ENCODE results near the gene BMERB1.

The BMERB1 gene

GRCh38 chr16:15613676-15614075 lies 179.3 kb downstream of the BMERB1 start:
- no peak for DNase-seq (ENCODE audit: low read depth)

- DNase-seq (ENCODE audit: low read depth): no peak
Observed at GRCh38 chr16:15616012-15616411, 181.6 kb downstream of the BMERB1 start.

GRCh38 chr16:15616475-15617165 lies 182.2 kb downstream of the BMERB1 start:
- no peak for DNase-seq (ENCODE audit: low read depth)

GRCh38 chr16:15617901-15618300 lies 183.5 kb downstream of the BMERB1 start:
- DNase-seq (ENCODE audit: low read depth): no peak

- DNase-seq (ENCODE audit: low read depth): peak; percentile 62
Observed at GRCh38 chr16:15618392-15618791, 184.0 kb downstream of the BMERB1 start.

GRCh38 chr16:15620611-15621195 lies 186.3 kb downstream of the BMERB1 start:
- DNase-seq (ENCODE audit: low read depth): no peak

GRCh38 chr16:15621456-15621855 lies 187.1 kb downstream of the BMERB1 start:
- DNase-seq (ENCODE audit: low read depth): no peak

- DNase-seq (ENCODE audit: low read depth): no peak
Observed at GRCh38 chr16:15621889-15622288, 187.5 kb downstream of the BMERB1 start.

GRCh38 chr16:15631730-15632409 lies 197.5 kb downstream of the BMERB1 start:
- DNase-seq (ENCODE audit: low read depth): no peak

- DNase-seq (ENCODE audit: low read depth): no peak
Observed at GRCh38 chr16:15635926-15636325, 201.5 kb downstream of the BMERB1 start.

GRCh38 chr16:15636392-15636873 lies 202.0 kb downstream of the BMERB1 start:
- DNase-seq (ENCODE audit: low read depth): no peak
